ENCODE results near the gene STRIP2. TPM values are rescaled to one million over a fixed set of nuclear protein-coding genes. Genes with fewer than 3 reads are reported as not detected.
A peak's percentile ranks its signal among the peaks of the same experiment; 100 is the strongest.

The STRIP2 gene
- total RNA-seq, 1 experiment from 2014 or later = 9.9 TPM

- Histone ChIP-seq H2BK20ac (ENCODE audit: low read depth, low read length, poor library complexity, severe bottlenecking) (no peak overlapping the region), H3K27me3 (ENCODE audit: insufficient read depth, low read length) (no peaks in the 10 kb centered on the region), H3K9me3 (ENCODE audit: control insufficient read depth, low read depth, low read length) (no peaks in the 10 kb centered on the region), H3K27ac (ENCODE audit: insufficient read length, low read depth, low read length) (no peak overlapping the region), H2AFZ (ENCODE audit: low read length) (no peak overlapping the region), H2BK5ac (ENCODE audit: insufficient read length, low read length) (no peak overlapping the region), H3K56ac (ENCODE audit: insufficient read length, low read depth, low read length) (no peak overlapping the region), H3K79me1 (ENCODE audit: insufficient read depth, low read depth, low read length, poor library complexity, severe bottlenecking) (no peaks in the 10 kb centered on the region), H3K9ac (ENCODE audit: extremely low read depth, insufficient read length, low read length) (no peak overlapping the region), H3K23ac (ENCODE audit: insufficient read length, low read depth, low read length) (no peak overlapping the region), H4K8ac (replicated peaks; ENCODE audit: insufficient read length, low read depth, low read length) (no peak overlapping the region), H3K4ac (ENCODE audit: low read depth, low read length) (no peak overlapping the region), H3K4me1 (ENCODE audit: insufficient read depth, low read length) (no peaks in the 10 kb centered on the region), H3K79me2 (ENCODE audit: insufficient read depth, low read length) (no peaks in the 10 kb centered on the region), H4K20me1 (ENCODE audit: control insufficient read depth, insufficient read depth, insufficient read length) (no peaks in the 10 kb centered on the region), H3K4me2 (ENCODE audit: insufficient read depth, insufficient read length, low read length) (no peak overlapping the region), H3T11ph (ENCODE audit: low read length) (no peak overlapping the region), H4K91ac (ENCODE audit: insufficient read length, low read depth, low read length) (no peak overlapping the region), H3K18ac (ENCODE audit: insufficient read length, low read depth, low read length) (no peak overlapping the region), H2BK120ac (ENCODE audit: low read depth, low read length, poor library complexity, severe bottlenecking) (no peak overlapping the region), H3K23me2 (ENCODE audit: insufficient read length, low read depth, low read length, poor library complexity, severe bottlenecking) (no peaks in the 10 kb centered on the region), H2AK5ac (ENCODE audit: insufficient read length, low read length) (no peak overlapping the region), H3K14ac (ENCODE audit: insufficient read depth, low read length) (no peak overlapping the region), H2BK15ac (ENCODE audit: low read depth, low read length) (no peak overlapping the region), H2BK12ac (ENCODE audit: insufficient read length, low read depth, low read length) (no peak overlapping the region), H4K5ac (ENCODE audit: insufficient read length, low read depth, low read length) (no peak overlapping the region)
- Mint-ChIP-seq H3K27ac (no peak overlapping the region), H3K9me3 (no peaks in the 10 kb centered on the region; a peak in 1 of 5 replicates), H3K27me3 (ENCODE audit: low read depth) (peaks cover 3% of the 10 kb centered on the region), H3K36me3 (ENCODE audit: insufficient read depth in 1 of 3, low read depth in 3 of 3) (no peaks in the 10 kb centered on the region; a peak in 1 of 7 replicates), H3K4me1 (peaks cover 20 to 25% of the 10 kb centered on the region in 2 experiments), H3K4me3 (no peak overlapping the region)
- peak; percentile 47 for DNase-seq
- no CpG with 5 or more reads among the region's 4 CpGs for WGBS (ENCODE audit: extremely low coverage, insufficient read length, low lambda C conversion rate)
- TF ChIP-seq CTCF (conservative IDR thresholded peaks at IDR 0.05) = peak; percentile 22; the same call in 1 of the 3 replicates
These were observed 95.4 kb downstream of the STRIP2 start for GRCh38 chr7:129529643-129530042.
